HG02870 (cell line): ENCODE measurements around the gene TIMP3.

Experiments
- ATAC-seq: cut with Tn5 transposase; IDR thresholded peaks from one replicate; pipeline ENCODE4 v1.9.1; 2021; ENCODE audit warnings: mild to moderate bottlenecking, moderate library complexity; ENCODE audit not compliant: unreplicated experiment

Gene TIMP3

GRCh38 chr22:32785321-32786026, 16.0 kb upstream of the TIMP3 start:
- no peak for ATAC-seq

GRCh38 chr22:32786027-32786418, 15.5 kb upstream of the TIMP3 start:
- ATAC-seq = no peak

- no peak for ATAC-seq
Observed at GRCh38 chr22:32788904-32789624, 12.4 kb upstream of the TIMP3 start.

DNA sequence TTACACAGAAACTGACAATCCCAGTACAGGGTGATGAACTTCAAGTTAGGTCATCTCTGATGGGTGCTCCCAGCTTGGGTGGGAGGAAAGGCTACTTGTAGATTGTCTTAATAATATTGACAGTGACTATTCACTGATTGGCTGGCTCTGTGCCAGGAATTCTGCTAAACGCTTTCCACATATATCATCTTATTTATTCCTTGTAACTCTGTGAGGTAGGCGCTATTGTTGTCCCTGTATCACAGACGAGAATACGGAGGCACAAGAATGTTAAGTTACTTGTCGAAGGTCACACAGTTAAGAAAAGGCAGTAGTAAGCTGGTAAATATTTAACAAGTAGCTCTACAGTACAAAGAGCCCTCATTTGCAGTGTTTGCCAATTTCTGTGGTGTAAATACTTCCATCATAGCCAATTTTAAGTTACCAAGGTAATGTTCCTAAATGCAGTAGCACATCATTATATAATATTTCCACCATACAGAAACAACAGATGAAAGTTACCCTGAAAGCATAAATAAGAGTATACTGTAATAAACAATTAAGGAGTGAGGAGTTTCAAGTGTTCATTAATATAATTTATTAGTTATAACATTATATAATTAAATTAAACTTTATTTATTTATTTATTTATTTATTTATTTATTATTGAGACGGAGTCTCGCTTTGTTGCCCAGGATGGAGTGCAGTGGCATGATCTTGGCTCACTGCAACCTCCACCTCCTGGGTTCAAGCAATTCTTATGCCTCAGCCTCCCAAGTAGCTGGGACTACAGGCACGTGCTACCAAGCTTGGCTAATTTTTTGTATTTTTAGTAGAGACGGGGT, 11.5 kb upstream of the TIMP3 start:
- ATAC-seq = no peak

- no peak for ATAC-seq
Observed at GRCh38 chr22:32791056-32791455, 10.4 kb upstream of the TIMP3 start.

DNA sequence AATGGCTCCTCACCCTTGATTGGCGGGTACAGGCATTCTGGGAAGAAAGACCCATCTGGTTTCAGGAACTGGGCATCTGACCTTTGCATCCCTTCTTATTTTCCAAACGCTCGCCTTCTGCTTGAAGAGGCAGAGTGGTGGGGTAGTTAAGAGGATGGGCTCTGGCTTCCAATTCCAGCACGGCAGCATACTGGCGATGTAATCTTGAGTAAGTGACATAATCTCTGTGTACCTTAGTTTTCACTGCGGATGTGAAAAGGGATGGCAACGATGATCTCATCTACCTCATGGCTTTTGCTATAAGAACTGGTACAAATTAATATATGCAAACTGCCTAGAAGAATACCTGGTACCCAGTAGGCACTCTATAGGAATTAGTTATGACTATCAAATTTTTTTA, 10.0 kb upstream of the TIMP3 start:
- ATAC-seq = no peak

GRCh38 chr22:32793589-32793988, 7.9 kb upstream of the TIMP3 start:
- no peak for ATAC-seq

GRCh38 chr22:32794449-32795213, 6.9 kb upstream of the TIMP3 start:
- ATAC-seq = no peak

GRCh38 chr22:32795214-32795596, 6.3 kb upstream of the TIMP3 start:
- no peak for ATAC-seq

DNA sequence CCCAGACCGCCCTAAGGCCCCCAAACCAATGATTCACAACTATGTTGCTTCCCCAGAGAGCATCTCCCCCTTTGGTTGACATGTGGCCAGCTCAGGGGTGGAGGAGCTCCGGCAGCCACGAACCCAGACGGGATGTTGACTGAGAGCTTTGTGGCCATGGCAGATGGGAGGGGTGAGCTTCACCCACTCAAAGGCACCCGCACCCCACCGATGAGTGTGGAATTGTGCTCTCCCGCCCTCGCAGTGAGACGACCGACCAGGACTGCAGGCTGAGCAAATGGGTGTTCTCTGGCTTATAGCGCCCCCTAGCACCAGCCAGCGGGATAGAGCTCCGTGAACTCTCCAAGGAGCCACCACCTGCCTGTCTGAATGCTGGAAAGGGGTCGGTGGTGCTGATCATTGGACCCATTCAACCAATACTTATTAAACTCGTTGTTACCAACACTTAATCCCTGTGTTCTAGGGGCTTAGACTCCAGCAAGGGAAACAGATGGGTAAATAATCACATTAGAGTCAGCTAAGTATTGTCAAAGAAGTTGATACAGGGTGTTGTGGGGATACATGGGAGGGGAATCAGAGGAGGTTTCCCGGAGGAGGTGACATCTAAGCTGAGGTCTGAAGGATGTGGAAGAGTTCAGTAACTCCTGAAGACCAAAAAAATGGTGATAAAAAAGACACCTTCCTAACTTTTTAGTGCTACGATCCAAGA, 4.5 kb upstream of the TIMP3 start:
- no peak for ATAC-seq

DNA sequence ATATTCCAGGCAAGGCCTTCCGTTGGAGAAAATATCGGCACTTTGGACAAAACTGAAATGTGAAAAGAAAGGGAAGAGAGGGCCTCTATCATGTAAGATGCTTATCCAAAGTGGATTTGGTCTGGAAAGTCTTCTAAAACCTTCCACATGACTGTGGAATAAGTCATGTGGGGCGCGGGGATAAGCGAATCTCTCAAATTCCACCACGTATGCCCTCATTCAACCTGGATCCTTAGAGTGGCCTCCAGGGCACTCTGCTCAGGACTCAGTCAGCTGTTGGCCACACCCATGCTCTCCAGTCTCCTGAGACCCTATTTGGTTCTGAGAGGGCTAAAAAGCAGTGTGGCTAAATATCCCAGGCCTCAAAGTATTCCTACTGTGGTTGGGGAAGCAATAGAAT, 2.0 kb upstream of the TIMP3 start:
- ATAC-seq = no peak

GRCh38 chr22:32800158-32800882, 1.2 kb upstream of the TIMP3 start:
- ATAC-seq = no peak

DNA sequence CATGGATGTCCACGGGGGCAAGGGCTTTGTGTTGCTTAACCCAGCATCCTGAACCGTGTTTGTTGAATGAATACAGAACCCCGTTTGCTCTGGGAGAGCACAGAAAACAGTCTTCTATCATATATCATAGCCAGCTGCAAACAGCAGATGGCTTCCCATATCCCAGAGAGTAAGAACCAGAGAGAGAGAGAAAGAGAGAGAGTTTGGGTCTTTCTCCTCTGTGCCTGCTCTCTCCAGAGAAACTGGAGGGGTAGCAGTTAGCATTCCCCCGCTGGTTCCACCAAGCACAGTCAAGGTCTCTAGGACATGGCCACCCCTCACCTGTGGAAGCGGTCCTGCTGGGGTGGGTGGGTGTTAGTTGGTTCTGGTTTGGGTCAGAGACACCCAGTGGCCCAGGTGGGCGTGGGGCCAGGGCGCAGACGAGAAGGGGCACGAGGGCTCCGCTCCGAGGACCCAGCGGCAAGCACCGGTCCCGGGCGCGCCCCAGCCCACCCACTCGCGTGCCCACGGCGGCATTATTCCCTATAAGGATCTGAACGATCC, 440 bp upstream of the TIMP3 start:
- ATAC-seq = no peak

DNA sequence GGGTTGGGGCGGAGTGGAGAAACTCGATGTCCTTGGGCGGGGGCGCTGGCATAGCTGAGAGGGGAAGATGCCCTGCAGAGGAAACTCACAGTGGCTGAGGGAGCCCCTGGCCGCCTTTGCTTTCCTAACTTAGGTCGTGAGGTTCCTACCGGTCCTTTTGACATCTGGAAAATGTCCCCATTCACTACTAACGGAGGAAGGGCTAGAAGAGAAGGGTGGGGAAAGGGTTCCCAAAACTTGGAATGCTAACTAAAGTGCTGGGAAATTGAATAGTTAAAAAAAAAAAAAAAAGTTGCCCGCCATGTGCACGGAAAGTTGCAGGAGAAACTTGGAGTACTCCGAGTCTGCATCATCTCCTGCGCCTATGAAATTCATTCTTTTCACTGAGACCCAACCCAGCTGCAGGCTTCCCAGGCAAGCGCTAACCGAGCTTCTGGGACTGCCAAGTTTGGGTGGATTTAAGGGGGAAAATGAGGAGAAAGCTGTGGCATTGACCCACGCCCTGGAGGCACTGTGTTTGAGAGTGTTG, 796 bp downstream of the TIMP3 start:
- no peak for ATAC-seq

- no peak for ATAC-seq
Observed at GRCh38 chr22:32803020-32803737, 1.7 kb downstream of the TIMP3 start.

- ATAC-seq = no peak
Observed at GRCh38 chr22:32803738-32804435, 2.4 kb downstream of the TIMP3 start.

DNA sequence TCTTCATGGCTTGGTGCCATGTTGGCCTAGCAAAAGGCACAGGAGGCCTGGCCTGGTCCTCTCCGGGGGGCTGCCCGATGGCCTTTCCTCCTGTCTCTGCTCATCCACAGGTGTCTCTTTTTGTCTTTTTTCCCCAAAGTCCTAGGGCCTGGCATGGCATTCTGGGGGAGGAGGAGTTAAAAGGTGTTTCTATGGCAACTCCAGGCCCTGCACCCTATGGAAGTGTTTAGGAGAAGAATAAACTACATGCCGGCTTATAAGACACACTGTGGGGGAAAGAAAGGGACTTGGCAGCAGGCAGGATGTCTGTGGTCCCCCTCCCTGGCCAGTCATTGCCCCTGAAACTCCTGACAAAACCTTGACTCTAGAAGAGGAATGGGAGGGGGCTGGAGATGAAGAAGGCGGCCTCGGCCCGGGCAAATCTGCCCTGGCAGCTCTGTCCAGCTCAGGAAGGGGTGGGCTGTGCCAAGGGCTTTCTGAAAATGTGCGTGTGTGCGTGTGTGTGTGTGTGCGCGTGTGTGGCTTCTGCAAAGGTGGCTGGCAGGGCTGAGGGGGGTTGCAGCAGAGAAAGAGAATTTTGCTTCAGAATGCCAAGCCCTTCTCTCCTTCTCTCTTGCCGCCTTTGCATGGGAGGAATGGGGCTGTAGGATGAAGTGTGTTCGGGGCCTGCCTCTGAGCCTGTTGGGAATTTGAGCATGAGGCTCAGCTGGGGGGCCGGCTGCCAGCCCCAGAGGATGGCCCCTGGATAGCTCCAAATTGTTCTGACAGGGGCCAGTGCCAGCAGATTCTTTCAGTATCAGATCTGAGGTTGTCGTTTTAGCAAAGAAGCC, 3.2 kb downstream of the TIMP3 start:
- ATAC-seq = no peak
